Muscle layer of duodenum (tissue), 2 donors: ENCODE results near the gene ZNF532.

Experiments
- H3K27ac ChIP-seq: one replicate; pipeline ENCODE4 v1.7.0; 2013; ENCODE audit warnings: mild to moderate bottlenecking, low read length
- H3K27me3 ChIP-seq: one replicate; pipeline ENCODE4 v1.7.0; 2013; ENCODE audit warnings: low read depth, mild to moderate bottlenecking, control low read depth, low read length
- H3K36me3 ChIP-seq, 2 donors: one replicate each; pipeline ENCODE4 v1.7.0; 2013; ENCODE audit warnings: low read length in 2 of 2, control low read depth in 1 of 2, mild to moderate bottlenecking in 1 of 2; ENCODE audit not compliant: insufficient read depth in 2 of 2, control insufficient read depth in 1 of 2
- H3K4me1 ChIP-seq, 2 donors: one replicate each; pipeline ENCODE4 v1.7.0; 2013; ENCODE audit warnings: low read length in 2 of 2, mild to moderate bottlenecking in 2 of 2, control low read depth in 1 of 2, moderate library complexity in 1 of 2; ENCODE audit not compliant: insufficient read depth in 2 of 2, control insufficient read depth in 1 of 2
- H3K4me3 ChIP-seq, 2 donors: one replicate each; pipeline ENCODE4 v1.7.0; 2013; ENCODE audit warnings: low read length in 2 of 2, low read depth in 1 of 2, mild to moderate bottlenecking in 1 of 2
- H3K9me3 ChIP-seq, 2 donors: one replicate each; pipeline ENCODE4 v1.7.0; 2013; ENCODE audit warnings: low read length in 2 of 2, control low read depth in 1 of 2, mild to moderate bottlenecking in 1 of 2; ENCODE audit not compliant: control insufficient read depth in 1 of 2
- donor health status: healthy.

ZNF532 gene

GRCh38 chr18:58893388-58894099 lies 28.9 kb downstream of the ZNF532 start:
- H3K27ac ChIP-seq: no peak overlapping the region
- H3K9me3 ChIP-seq: no peaks in the 10 kb centered on the region
- no peaks in the 10 kb centered on the region for H3K36me3 ChIP-seq
- H3K4me3 ChIP-seq: no peak overlapping the region
- no peaks in the 10 kb centered on the region for H3K27me3 ChIP-seq
- peaks cover 0 to 18% of the 10 kb centered on the region in 2 donors for H3K4me1 ChIP-seq

GRCh38 chr18:58894930-58895329 lies 30.3 kb downstream of the ZNF532 start:
- no peak overlapping the region for H3K4me3 ChIP-seq
- peaks cover 0 to 23% of the 10 kb centered on the region in 2 donors for H3K4me1 ChIP-seq
- H3K27ac ChIP-seq: no peak overlapping the region
- H3K9me3 ChIP-seq: no peaks in the 10 kb centered on the region
- no peaks in the 10 kb centered on the region for H3K27me3 ChIP-seq
- H3K36me3 ChIP-seq: no peaks in the 10 kb centered on the region

GRCh38 chr18:58895385-58895784 lies 30.7 kb downstream of the ZNF532 start:
- H3K27ac ChIP-seq: no peak overlapping the region
- peaks cover 0 to 23% of the 10 kb centered on the region in 2 donors for H3K4me1 ChIP-seq

GRCh38 chr18:58896268-58896667 lies 31.6 kb downstream of the ZNF532 start:
- Histone ChIP-seq H3K27ac (no peak overlapping the region), H3K4me1 (peaks cover 0 to 23% of the 10 kb centered on the region in 2 donors), H3K4me3 (no peak overlapping the region), H3K27me3 (no peaks in the 10 kb centered on the region), H3K9me3 (no peaks in the 10 kb centered on the region), H3K36me3 (peaks cover 0 to 3% of the 10 kb centered on the region in 2 donors)

More at GRCh38 chr18:58895385-58895784, 30.7 kb downstream of the ZNF532 start:
- Histone ChIP-seq H3K27me3 (no peaks in the 10 kb centered on the region), H3K4me3 (no peak overlapping the region), H3K36me3 (no peaks in the 10 kb centered on the region), H3K9me3 (no peaks in the 10 kb centered on the region)

GRCh38 chr18:58896734-58897508 lies 32.2 kb downstream of the ZNF532 start:
- peaks cover 3 to 8% of the 10 kb centered on the region in 2 donors for H3K36me3 ChIP-seq
- H3K27ac ChIP-seq: no peak overlapping the region
- H3K4me1 ChIP-seq: peaks cover 0 to 23% of the 10 kb centered on the region in 2 donors
- no peaks in the 10 kb centered on the region for H3K9me3 ChIP-seq
- H3K4me3 ChIP-seq: no peak overlapping the region
- H3K27me3 ChIP-seq: no peaks in the 10 kb centered on the region

GRCh38 chr18:58898010-58898799 lies 33.5 kb downstream of the ZNF532 start:
- H3K4me1 ChIP-seq: peaks cover 0 to 17% of the 10 kb centered on the region in 2 donors
- no peaks in the 10 kb centered on the region for H3K27me3 ChIP-seq
- H3K9me3 ChIP-seq: no peaks in the 10 kb centered on the region
- no peak overlapping the region for H3K27ac ChIP-seq
- H3K36me3 ChIP-seq: peaks cover 3 to 8% of the 10 kb centered on the region in 2 donors
- H3K4me3 ChIP-seq: no peak overlapping the region

- H3K36me3 ChIP-seq: peaks cover 3 to 11% of the 10 kb centered on the region in 2 donors
- no peaks in the 10 kb centered on the region for H3K9me3 ChIP-seq
- H3K27ac ChIP-seq: peak overlapping the region; percentile 21
- H3K4me1 ChIP-seq: peaks cover 0 to 10% of the 10 kb centered on the region in 2 donors
- H3K4me3 ChIP-seq: no peak overlapping the region
- no peaks in the 10 kb centered on the region for H3K27me3 ChIP-seq
Measured at GRCh38 chr18:58900015-58900649, 35.5 kb downstream of the ZNF532 start.

- no peak overlapping the region for H3K27ac ChIP-seq
Measured at GRCh38 chr18:58901143-58901542, 36.5 kb downstream of the ZNF532 start.

GRCh38 chr18:58901783-58902182 lies 37.1 kb downstream of the ZNF532 start:
- no peak overlapping the region for H3K4me3 ChIP-seq
- H3K27ac ChIP-seq: no peak overlapping the region

More at GRCh38 chr18:58901143-58901542, 36.5 kb downstream of the ZNF532 start:
- Histone ChIP-seq H3K9me3 (no peaks in the 10 kb centered on the region), H3K27me3 (no peaks in the 10 kb centered on the region), H3K4me1 (peaks cover 0 to 5% of the 10 kb centered on the region in 2 donors), H3K36me3 (peaks cover 3 to 11% of the 10 kb centered on the region in 2 donors), H3K4me3 (no peak overlapping the region)

GRCh38 chr18:58902961-58903360 lies 38.3 kb downstream of the ZNF532 start:
- Histone ChIP-seq H3K4me1 (peaks cover 0 to 10% of the 10 kb centered on the region in 2 donors), H3K9me3 (no peaks in the 10 kb centered on the region), H3K27me3 (no peaks in the 10 kb centered on the region), H3K36me3 (peaks cover 3 to 11% of the 10 kb centered on the region in 2 donors), H3K4me3 (no peak overlapping the region), H3K27ac (no peak overlapping the region)

More at GRCh38 chr18:58901783-58902182, 37.1 kb downstream of the ZNF532 start:
- H3K27me3 ChIP-seq: no peaks in the 10 kb centered on the region
- peaks cover 0 to 5% of the 10 kb centered on the region in 2 donors for H3K4me1 ChIP-seq
- no peaks in the 10 kb centered on the region for H3K9me3 ChIP-seq
- peaks cover 3 to 11% of the 10 kb centered on the region in 2 donors for H3K36me3 ChIP-seq
